GM13976 (cell line): ENCODE results near the gene NOD1.
A peak's percentile ranks its signal among the peaks of the same experiment; 100 is the strongest.

ENCODE experiments used
- DNase-seq: peaks from one replicate; pipeline ENCODE4 v3.0.0; 2012; ENCODE audit warnings: low spot score
- in situ Hi-C: fragments of 300-500 bp; cut with MboI; formaldehyde crosslinking; loops from one replicate; pipeline ENCODE4 v1.12.0; 2022; ENCODE audit warnings: low sequenced_read_pairs, mixed read lengths, inconsistent platforms; ENCODE audit not compliant: unreplicated experiment
- TF ChIP-seq, protein P1 (sequence below): IDR thresholded peaks from 2 replicates; pipeline ENCODE4 v1.5.1; 2012; ENCODE audit warnings: borderline replicate concordance, mild to moderate bottlenecking; ENCODE audit not compliant: insufficient read depth; ENCODE audit errors: extremely low read depth, missing control alignments, control extremely low read depth

Gene NOD1

DNA sequence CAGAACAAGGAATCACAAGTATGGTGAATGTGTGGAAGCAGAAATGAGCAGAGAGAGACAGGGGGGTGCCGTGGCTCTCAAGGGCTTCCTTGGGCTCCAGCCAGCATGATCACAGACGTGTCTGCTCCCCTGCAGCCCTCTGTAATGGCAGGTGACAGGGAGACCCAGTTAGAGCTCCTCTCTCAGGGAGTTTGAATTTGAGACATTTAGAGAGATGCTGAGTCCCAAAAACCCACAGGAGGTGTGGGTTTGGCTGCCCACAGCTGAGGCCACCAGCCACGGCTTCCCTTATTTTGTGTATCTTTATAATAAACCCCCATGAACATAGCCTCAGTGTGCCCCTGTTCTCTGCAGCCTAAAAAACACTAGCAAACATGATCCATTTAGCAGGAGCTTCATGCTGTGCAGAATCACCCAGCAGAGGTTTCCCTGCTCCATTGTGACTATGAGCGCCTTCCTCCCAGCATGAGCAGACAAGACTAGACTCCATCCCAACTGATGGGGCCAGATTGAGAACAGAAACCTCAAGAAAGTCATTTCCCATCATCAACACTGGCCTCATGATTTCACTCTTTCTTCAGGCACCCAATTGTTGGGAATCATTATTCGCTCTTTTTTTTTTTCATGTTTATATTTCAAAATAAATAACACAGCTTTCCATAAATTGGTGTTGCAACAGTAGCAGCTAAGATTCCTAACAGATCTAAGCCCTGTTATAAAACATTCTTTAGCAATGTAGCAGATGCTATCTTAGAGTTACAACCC is 13.4 kb downstream of the NOD1 start:
- TF ChIP-seq, protein P1, sequence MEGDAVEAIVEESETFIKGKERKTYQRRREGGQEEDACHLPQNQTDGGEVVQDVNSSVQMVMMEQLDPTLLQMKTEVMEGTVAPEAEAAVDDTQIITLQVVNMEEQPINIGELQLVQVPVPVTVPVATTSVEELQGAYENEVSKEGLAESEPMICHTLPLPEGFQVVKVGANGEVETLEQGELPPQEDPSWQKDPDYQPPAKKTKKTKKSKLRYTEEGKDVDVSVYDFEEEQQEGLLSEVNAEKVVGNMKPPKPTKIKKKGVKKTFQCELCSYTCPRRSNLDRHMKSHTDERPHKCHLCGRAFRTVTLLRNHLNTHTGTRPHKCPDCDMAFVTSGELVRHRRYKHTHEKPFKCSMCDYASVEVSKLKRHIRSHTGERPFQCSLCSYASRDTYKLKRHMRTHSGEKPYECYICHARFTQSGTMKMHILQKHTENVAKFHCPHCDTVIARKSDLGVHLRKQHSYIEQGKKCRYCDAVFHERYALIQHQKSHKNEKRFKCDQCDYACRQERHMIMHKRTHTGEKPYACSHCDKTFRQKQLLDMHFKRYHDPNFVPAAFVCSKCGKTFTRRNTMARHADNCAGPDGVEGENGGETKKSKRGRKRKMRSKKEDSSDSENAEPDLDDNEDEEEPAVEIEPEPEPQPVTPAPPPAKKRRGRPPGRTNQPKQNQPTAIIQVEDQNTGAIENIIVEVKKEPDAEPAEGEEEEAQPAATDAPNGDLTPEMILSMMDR = no peak
- no peak for DNase-seq

DNA sequence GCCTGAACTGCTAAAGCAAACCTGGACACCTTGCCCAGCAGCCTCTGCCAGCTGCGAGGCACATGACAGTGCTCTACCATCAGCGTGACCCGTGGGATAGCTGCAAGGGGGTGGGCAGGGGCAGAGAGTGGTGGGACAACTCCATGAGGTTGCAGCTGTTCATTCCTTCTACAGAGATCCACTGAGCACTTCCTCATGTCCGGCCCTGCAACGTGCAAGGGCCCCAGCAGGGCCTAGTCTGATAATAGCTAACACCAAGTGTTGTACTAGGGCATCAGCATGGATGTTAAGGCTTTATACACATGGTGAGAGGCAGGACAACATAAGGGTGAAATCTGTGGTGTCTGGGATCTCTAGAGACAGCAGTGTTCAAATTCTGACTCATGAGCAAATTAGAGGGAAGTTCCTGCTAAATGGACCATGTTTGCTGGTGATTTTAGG is 14.3 kb downstream of the NOD1 start:
- in situ Hi-C loops = no loop called here
- TF ChIP-seq, protein P1 = no peak
- DNase-seq = no peak

More for the DNA sequence above, 13.4 kb downstream of the NOD1 start:
- in situ Hi-C loops = no loop called here

DNA sequence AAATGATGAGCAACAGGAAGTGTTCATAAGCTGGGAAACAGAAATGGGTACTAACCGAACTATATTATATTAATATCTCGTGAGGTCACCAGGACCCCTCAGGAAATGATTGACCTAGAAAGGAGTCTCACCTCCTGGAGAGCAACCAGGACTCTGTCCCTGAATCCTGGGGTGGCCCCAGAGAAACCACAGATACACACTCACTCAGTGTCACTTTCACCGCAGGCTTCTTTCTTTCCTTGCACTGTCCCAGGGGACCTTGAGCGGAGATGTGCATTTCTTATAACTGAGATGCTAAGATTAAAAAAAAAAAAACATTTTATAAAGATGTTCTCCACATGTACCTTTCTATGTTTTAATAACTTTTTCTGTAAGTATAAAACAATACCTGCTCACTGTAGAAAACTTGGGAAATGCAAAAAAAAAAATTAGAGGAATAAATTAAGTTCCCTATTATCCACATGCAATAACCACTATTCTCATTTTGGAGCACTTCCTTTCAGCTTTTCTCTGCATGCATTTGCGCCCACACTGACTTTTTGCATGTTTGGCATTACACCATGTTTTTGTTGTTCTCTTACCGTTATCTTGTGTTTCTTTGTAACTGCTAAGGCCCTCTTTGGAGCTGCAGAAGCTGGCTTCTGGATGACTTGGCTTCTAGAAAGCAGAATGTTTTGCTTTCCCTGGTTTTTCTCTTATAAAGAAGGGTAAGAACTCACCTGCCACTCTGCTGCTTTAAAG is 15.0 kb downstream of the NOD1 start:
- in situ Hi-C loops = no loop called here
- TF ChIP-seq, protein P1 = no peak
- peak; percentile 60 for DNase-seq

DNA sequence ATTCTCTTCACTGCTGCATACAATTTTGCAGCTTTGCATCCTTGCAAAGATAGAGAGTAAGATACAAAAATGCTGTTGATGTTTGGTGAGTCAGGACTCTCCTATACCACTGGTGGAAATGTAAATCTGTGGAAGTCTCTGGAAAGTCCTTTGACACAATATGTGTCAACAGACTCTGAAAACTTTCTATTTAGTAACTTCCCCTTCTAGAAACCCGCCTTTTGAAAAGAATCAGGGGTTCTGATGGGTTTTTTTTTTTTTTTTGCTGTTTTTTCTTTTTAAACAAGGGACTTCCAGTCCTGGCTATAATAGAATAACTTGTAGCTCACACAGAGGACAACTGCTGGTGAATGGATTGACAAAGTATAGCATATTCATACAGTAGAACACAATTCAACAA is 16.4 kb downstream of the NOD1 start:
- TF ChIP-seq, protein P1 = no peak
- DNase-seq = no peak
- in situ Hi-C loops = no loop called here

DNA sequence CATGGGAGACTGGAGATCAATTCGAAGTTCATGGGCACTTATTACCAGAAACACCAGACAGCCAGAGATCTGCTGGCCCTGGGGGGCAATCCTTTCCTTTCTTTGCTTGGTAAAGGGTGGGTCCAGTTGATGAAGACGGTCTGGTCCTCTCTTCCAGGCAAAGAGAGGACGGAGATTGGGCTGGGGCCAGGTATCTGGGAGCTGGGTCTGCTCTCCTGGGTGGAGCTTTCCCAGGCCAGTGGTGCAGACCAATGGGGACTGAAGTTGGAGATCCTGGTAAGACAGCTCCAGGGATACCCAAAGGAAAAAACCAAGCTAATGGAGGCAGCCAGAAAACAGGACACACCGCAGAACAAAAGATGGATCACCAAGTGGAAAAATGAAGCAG is 18.3 kb downstream of the NOD1 start:
- DNase-seq = no peak
- in situ Hi-C loops = no loop called here
- TF ChIP-seq, protein P1 = no peak

DNA sequence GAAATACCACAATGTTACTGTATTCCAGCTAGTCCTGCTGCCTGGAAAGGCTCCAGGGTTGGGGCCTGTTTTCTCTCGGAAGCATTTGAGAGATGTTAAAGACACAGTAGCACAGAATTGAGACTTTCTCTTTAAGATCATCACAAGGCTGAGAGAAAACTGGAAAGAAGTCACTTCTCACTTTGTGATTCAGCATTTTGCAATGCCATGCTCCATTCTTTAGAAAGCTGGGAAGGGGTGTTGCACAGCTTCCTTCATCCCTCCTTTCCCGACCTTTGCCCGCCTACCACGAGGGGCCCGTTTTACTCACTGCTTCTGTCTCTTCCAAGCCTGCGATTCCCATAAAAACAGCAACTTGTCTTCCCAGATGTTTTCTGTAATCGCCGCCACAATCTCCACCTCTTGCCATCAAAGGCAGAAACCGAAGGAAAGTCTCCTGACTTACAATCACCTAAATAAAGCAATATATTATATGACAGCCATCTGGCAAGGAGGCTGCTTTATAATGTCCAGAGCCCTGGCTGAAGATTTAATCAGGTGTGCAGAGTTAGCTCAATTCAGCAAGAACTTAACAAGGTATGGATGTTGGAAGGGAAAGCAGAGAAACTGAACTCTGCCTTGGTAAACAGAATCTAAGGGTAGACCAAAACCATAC is 18.9 kb downstream of the NOD1 start:
- TF ChIP-seq, protein P1 = no peak
- DNase-seq = no peak
- in situ Hi-C loops = no loop called here
